ENCODE measurements around the gene MKX. TPM values are rescaled to one million over a fixed set of nuclear protein-coding genes. Genes with fewer than 3 reads are reported as not detected.

Gene MKX
- total RNA-seq, 1 donor from 2014 or later, result 3.9 TPM

- H3K79me2 ChIP-seq (ENCODE audit: insufficient read depth, low read length), result no peaks in the 10 kb centered on the region
- Mint-ChIP-seq H3K4me3 (ENCODE audit: unreplicated experiment) (no peak overlapping the region), H3K27me3 (ENCODE audit: low read depth, unreplicated experiment) (peaks cover under 1% of the 10 kb centered on the region), H3K36me3 (ENCODE audit: low read depth, unreplicated experiment) (no peaks in the 10 kb centered on the region), H3K9me3 (ENCODE audit: unreplicated experiment) (peaks cover 4% of the 10 kb centered on the region), H3K4me1 (ENCODE audit: low read depth, unreplicated experiment) (peaks cover 19% of the 10 kb centered on the region), H3K27ac (ENCODE audit: unreplicated experiment) (no peak overlapping the region)
- H3K27me3 ChIP-seq (ENCODE audit: insufficient read depth, low read length), result no peaks in the 10 kb centered on the region
- no peak overlapping the region for H3K4me2 ChIP-seq (ENCODE audit: low read length)
- no peak overlapping the region for H3K27ac ChIP-seq (ENCODE audit: low read depth, low read length)
- DNase-seq (ENCODE audit: low read depth) (no peak), FAIRE-seq (no peak)
- no peak for TF ChIP-seq CTCF (IDR thresholded peaks at IDR 0.05; ENCODE audit: insufficient read depth, low read depth, low read length)
- no peak for TF ChIP-seq EZH2 (IDR thresholded peaks at IDR 0.05; ENCODE audit: insufficient read depth, low read length)
- no peak overlapping the region for H3K9ac ChIP-seq (ENCODE audit: low read length)
- H3K36me3 ChIP-seq (ENCODE audit: insufficient read depth, low read length), result no peaks in the 10 kb centered on the region
- H3K9me3 ChIP-seq (ENCODE audit: insufficient read depth, low read depth, low read length), result no peaks in the 10 kb centered on the region
- H3K4me1 ChIP-seq (ENCODE audit: insufficient read depth, low read length), result peaks cover 3% of the 10 kb centered on the region
- no peak overlapping the region for H3K4me3 ChIP-seq (ENCODE audit: insufficient read depth, low read depth, low read length)
- no peaks in the 10 kb centered on the region for H4K20me1 ChIP-seq (ENCODE audit: insufficient read depth, low read length)
- no peak overlapping the region for H2AFZ ChIP-seq (ENCODE audit: low read depth, low read length)
Measured at GRCh38 chr10:27644307-27644939, 101.2 kb downstream of the MKX start.

- H3K27me3 ChIP-seq (ENCODE audit: insufficient read depth, low read length), result no peaks in the 10 kb centered on the region
- H4K20me1 ChIP-seq (ENCODE audit: insufficient read depth, low read length), result no peaks in the 10 kb centered on the region
- no peak overlapping the region for H2AFZ ChIP-seq (ENCODE audit: low read depth, low read length)
- H3K4me3 ChIP-seq (ENCODE audit: insufficient read depth, low read depth, low read length), result no peak overlapping the region
- H3K4me1 ChIP-seq (ENCODE audit: insufficient read depth, low read length), result peaks cover 3% of the 10 kb centered on the region
- H3K79me2 ChIP-seq (ENCODE audit: insufficient read depth, low read length), result no peaks in the 10 kb centered on the region
- H3K27ac ChIP-seq (ENCODE audit: low read depth, low read length), result no peak overlapping the region
- TF ChIP-seq CTCF (IDR thresholded peaks at IDR 0.05; ENCODE audit: insufficient read depth, low read depth, low read length) (no peak), EZH2 (IDR thresholded peaks at IDR 0.05; ENCODE audit: insufficient read depth, low read length) (no peak)
- Mint-ChIP-seq H3K9me3 (ENCODE audit: unreplicated experiment) (peaks cover 4% of the 10 kb centered on the region), H3K36me3 (ENCODE audit: low read depth, unreplicated experiment) (no peaks in the 10 kb centered on the region), H3K27me3 (ENCODE audit: low read depth, unreplicated experiment) (no peaks in the 10 kb centered on the region), H3K27ac (ENCODE audit: unreplicated experiment) (no peak overlapping the region), H3K4me3 (ENCODE audit: unreplicated experiment) (no peak overlapping the region), H3K4me1 (ENCODE audit: low read depth, unreplicated experiment) (peaks cover 19% of the 10 kb centered on the region)
- no peak overlapping the region for H3K4me2 ChIP-seq (ENCODE audit: low read length)
- no peak for DNase-seq (ENCODE audit: low read depth)
- no peak for FAIRE-seq
- no peaks in the 10 kb centered on the region for H3K9me3 ChIP-seq (ENCODE audit: insufficient read depth, low read depth, low read length)
- no peaks in the 10 kb centered on the region for H3K36me3 ChIP-seq (ENCODE audit: insufficient read depth, low read length)
- H3K9ac ChIP-seq (ENCODE audit: low read length), result no peak overlapping the region
Measured at GRCh38 chr10:27643301-27643700, 102.3 kb downstream of the MKX start.

GRCh38 chr10:27642023-27642589 lies 103.5 kb downstream of the MKX start:
- no peaks in the 10 kb centered on the region for H3K79me2 ChIP-seq (ENCODE audit: insufficient read depth, low read length)
- no peak overlapping the region for H3K27ac Mint-ChIP-seq (ENCODE audit: unreplicated experiment)
- no peak overlapping the region for H3K9ac ChIP-seq (ENCODE audit: low read length)
- H3K4me2 ChIP-seq (ENCODE audit: low read length), result no peak overlapping the region
- DNase-seq (ENCODE audit: low read depth) (no peak), FAIRE-seq (no peak)
- H2AFZ ChIP-seq (ENCODE audit: low read depth, low read length), result no peak overlapping the region
- H3K27ac ChIP-seq (ENCODE audit: low read depth, low read length), result no peak overlapping the region
- no peak overlapping the region for H3K4me3 ChIP-seq (ENCODE audit: insufficient read depth, low read depth, low read length)
- TF ChIP-seq EZH2 (IDR thresholded peaks at IDR 0.05; ENCODE audit: insufficient read depth, low read length), result no peak
- TF ChIP-seq CTCF (IDR thresholded peaks at IDR 0.05; ENCODE audit: insufficient read depth, low read depth, low read length), result no peak
- no peaks in the 10 kb centered on the region for H3K27me3 ChIP-seq (ENCODE audit: insufficient read depth, low read length)
- peaks cover 18% of the 10 kb centered on the region for H3K4me1 Mint-ChIP-seq (ENCODE audit: low read depth, unreplicated experiment)
- H3K36me3 ChIP-seq (ENCODE audit: insufficient read depth, low read length), result no peaks in the 10 kb centered on the region
- no peaks in the 10 kb centered on the region for H3K36me3 Mint-ChIP-seq (ENCODE audit: low read depth, unreplicated experiment)
- H3K9me3 ChIP-seq (ENCODE audit: insufficient read depth, low read depth, low read length), result no peaks in the 10 kb centered on the region
- no peaks in the 10 kb centered on the region for H4K20me1 ChIP-seq (ENCODE audit: insufficient read depth, low read length)
- H3K27me3 Mint-ChIP-seq (ENCODE audit: low read depth, unreplicated experiment), result no peaks in the 10 kb centered on the region
- H3K4me3 Mint-ChIP-seq (ENCODE audit: unreplicated experiment), result no peak overlapping the region
- peaks cover 3% of the 10 kb centered on the region for H3K4me1 ChIP-seq (ENCODE audit: insufficient read depth, low read length)
- peaks cover 4% of the 10 kb centered on the region for H3K9me3 Mint-ChIP-seq (ENCODE audit: unreplicated experiment)
